Measurements from ENCODE around the gene CFAP74.

The CFAP74 gene

DNA sequence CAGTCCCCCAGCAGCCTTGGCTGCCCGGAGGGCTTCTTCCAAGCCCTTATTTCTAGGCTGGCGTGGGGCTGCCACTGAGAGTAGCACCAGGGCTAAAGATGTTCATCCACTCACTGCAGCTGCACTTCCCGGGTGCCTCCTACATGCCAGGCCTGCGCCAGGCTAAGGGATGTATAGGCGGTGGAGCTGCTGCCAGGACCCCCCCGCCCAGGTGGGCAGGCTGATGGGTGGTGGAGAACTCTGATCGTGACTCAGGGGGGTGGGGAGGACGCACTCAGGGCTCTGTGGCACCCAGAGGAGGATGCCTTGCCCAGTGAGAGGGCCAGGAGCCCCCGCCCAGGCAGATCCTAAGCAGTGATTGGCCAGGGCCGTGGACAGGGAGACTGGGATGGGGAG, 34.1 kb downstream of the CFAP74 start:
- no peak for FAIRE-seq

DNA sequence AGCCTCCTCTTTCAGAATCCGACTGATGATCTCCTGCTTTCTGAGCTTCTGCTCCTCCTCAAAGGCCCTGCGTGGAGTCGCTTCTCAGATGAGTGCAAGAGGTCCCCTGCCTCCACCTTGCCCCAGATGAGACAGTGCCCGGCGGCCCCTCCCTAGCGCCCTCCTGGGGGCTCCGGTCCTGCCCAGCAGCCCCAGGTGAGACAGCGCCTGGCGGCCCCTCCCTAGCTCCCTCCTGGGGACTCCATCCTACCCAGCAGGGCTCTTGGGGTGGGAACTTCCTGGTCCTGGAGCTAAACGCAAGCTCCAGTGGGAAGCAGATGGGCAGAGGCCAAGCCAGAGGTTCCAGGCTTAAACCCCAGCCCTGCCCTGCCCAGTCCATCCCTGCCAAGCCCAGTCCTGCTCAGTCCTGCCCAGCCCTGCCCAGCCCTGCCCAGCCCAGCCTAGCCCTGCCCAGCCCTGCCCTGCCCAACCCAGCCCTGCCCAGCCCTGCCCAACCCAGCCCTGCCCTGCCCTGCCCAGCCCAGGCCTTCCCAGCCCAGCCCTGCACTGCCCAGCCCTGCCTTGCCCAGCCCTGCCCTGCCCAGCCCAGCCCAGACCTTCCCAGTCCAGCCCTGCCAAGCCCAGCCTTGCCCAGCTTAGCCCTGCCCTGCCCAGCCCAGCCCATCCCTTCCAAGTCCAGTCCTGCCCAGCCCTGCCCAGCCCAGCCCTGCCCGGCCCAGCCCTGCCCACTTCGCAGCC, 34.6 kb downstream of the CFAP74 start:
- no peak for FAIRE-seq

DNA sequence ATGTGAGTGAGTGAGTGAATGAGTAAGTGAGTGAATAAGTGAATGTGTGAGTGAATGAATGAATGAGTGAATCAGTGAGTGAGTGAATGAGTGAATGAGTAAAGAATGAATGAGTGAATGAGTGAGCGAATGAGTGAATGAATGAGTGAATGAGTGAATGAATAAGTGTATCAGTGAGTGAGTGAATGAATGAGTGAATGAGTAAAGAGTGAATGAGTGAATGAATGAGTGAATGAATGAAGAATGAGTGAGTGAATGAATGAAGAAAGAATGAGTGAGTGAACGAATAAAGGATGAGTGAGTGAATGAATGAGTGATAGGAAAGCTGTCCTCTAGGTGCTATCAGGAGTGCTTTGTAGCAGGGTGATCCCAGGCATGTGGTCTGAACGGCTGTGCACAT, 35.7 kb downstream of the CFAP74 start:
- no peak for FAIRE-seq

DNA sequence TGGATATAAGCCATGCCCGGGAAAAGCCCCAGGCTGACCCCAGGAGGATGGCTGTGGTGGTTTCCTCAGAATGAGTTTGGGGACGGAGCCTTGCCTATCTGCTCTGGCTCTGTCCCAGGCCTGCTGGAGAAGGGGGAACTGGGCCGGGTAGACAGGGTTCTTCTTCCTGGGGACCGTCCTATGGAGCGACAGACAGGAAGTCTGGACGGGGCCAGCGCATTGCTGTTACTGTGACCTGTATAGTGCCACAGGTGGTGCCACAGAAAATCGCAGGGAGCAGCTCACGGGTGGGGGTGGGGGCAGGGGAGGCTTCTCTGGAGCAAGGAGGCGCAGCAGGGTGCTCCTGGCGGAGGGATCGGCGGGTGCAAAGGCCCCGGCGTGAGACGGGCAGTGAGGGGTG, 36.4 kb downstream of the CFAP74 start:
- no peak for FAIRE-seq

DNA sequence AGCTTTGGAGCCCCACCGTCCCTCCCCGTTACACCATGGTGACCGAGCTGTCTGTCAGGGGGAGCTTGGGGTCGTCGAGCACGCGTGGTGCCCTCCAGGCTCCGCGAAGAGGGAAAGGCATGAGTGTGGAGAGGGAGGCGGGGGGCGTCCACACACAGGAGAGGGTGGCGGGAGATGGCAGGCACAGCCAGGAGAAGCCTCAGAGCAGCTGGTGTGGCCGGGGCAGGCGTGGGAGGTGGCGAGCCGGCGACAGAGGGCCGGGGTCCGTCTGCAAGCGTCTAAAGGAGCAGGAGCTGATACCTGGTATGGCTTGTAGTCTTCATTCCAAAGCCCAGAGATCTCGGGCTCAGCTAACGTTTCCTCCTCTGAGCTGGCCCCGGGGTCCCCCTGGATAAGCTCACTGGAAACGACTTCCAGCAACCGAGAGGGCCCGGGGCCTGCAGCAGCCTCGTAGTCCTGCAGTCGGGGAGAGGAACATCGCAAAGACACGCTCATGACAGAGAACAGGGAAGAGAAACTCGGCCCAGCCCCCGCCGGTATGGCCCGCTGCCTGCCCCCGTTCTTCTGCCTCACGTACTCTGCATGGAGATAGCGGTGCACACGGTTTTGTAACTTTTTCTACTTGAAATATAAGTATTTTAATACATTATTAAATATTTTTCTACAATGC, 37.4 kb downstream of the CFAP74 start:
- no peak for FAIRE-seq

DNA sequence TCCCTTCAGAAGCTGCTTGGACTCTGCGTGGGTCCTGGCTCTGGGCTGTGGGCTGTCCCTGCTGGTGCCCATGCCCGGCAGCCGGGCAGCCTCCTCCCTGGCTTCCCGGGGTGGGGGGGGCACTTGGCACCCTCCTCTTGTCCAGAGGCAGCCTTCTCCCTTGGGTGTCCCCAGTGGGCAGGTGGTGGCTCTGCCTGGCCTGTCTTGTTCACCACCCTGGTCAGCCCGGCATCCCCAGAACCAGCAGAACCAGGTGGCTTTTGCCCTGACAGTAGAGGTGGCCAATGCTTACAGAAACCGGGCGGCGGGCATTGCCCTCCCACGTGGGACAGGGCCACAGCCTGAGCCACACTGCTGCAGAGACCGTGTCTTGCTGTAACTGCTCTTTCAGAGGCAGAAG, 38.0 kb downstream of the CFAP74 start:
- no peak for FAIRE-seq

DNA sequence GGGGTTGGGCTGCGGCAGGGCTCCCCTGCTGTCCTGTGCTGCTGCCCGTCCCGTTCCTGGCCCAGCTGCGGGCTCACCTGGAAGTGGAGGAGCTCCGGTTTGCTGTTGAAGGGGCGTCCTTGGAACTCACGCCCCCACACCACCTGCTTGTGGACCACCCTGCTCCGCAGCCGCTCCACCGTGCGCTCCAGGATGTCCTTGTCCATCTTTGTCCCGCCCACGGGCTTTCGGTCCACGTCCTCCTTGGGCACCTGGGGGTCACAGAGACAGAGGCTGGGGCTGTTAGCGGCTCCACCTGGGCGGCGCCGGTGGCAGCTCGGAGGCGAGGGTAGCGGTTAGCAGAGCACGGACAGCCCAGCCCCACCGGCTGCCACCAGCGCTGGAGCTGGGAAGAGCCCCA, 38.8 kb downstream of the CFAP74 start:
- no peak for FAIRE-seq

DNA sequence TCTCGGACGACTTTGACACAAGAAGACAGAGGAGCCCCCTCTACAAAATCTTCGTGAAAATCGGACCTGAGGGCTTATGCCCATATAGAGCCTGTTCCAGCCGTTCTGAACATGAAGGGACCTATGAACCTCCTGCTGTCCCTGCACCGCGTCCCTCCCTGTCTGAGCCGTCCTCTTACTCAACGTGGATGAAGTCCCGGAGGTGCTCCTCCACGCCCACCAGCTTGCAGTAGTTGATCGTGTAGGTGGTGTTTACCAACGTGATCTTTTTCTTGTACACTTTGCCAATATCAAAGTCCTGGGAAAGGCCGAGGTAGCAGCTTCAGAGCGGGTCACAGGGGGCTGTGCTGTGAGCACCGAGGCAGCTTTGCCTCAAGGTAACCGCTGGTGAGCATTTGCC, 40.0 kb downstream of the CFAP74 start:
- no peak for FAIRE-seq

DNA sequence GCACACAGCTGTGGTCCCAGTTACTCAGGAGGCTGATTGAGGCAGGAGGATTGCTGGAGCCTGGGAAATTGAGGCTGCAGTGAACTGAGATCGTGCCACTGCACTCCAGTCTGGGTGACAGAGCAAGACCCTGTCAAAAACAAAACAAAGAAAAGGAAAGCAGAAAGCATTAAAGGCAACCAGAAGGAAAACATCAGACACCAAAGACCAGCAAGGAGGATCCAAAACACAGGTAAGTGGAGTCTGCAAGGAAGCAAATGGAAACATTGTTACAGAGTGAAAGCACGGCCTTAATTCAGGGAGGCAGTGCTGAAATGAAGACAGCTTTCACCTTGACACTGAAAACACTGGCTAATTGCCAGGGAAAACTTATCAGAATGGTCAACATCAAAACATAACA, 40.8 kb downstream of the CFAP74 start:
- no peak for FAIRE-seq

DNA sequence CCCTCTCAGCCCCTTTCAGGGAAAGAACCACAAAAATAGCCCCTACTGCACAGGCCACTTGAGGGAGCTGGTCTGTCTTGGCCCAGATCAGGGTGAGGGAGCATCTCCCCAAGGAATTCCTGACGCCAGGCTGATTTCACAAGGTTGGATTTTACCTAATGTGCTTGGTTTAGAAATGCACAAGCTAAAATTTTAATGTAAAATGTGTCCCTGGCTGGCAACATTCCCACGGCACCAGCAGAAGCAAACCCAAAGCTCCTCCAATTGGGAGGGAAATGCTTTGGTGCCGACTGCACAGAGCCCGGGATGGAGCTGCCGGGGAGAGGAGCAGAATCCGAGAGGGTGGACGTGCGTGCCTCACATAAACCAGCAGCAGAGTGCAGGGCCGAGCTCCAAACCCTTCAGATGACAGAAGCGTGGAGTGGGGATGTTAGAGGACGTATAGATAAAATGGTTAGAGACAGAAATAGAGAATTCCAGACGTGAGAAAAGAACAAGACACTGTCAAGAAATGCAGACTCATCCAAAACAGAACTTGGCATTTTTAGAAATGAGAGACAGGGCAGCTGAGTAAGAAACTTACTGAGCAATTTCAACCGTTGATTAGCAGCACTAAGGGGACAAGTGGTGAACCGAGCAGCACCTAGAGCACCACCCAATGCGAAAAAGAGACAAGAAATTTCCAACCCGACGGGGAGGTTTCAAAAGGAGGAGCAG, 42.9 kb downstream of the CFAP74 start:
- FAIRE-seq: no peak

DNA sequence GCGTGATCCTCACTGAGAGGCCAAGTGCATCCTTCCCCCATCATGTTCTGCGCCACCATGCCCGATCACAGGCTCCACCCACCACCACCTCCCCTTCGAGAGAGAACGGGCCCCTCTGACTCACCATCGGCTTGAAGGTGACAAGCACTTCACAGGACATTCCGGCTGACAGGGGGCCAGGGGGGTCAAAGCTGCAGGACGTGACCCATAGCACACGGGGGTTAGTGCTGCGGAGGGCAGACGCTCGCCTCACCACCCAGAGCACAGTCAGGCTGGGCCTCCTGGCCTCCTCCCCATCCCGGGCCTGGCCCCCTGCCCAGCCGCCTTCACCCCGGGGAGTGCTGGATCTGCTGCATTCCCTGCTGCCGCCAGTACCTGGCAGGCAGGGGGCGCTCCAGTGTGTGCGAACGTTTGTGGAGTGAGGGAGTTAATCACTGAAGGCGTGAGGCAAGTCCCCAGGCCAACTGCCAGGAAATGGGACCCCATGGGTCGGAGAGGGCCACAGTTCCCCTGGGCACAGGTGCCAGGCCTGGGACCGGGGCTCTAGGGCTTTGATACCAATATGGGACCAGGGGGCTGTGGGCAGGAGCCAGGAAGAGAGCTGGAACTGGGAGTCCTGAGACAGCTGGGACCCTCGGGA, 43.6 kb downstream of the CFAP74 start:
- FAIRE-seq: no peak

DNA sequence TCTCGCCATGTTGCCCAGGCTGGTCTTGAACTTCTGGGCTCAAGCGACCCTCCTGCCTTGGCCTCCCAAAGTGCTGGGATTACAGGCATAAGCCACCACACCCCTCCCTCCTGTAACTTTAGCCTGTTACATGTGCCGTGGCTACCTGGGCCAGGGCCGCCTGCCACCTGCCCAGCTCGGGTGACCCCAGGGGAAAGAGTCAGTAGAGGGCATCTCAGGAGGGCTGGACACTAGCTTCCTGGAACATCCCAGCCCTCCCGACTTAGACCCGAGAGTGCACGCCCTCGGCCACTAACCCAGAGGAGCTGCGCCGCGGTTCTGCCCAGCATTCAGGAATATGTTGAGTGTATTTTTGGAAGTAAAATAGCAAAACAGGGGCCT, 44.1 kb downstream of the CFAP74 start:
- no peak for FAIRE-seq

DNA sequence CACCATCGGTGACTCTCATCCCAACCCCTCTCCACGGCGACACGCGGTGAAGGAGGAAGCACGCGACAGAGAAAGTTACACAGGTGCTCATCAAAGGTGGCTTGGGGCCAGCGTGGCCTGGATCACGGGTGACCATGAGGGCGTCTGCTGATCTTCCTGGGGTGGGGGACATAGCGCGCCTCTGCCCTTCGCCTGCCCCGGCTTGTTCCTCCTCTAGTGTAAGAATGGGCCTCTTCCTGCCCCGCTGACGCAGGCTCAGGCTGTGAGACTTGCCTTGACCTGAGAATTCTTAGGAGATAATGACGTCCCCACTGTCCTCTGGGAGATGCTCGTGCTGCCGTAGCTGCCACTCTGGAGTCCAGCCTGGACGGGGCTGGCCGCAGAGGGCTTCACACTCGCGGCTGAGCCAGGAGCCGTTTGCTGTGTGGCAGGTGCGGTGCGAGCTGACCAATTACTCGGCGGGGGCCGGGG, 45.5 kb downstream of the CFAP74 start:
- FAIRE-seq: no peak

DNA sequence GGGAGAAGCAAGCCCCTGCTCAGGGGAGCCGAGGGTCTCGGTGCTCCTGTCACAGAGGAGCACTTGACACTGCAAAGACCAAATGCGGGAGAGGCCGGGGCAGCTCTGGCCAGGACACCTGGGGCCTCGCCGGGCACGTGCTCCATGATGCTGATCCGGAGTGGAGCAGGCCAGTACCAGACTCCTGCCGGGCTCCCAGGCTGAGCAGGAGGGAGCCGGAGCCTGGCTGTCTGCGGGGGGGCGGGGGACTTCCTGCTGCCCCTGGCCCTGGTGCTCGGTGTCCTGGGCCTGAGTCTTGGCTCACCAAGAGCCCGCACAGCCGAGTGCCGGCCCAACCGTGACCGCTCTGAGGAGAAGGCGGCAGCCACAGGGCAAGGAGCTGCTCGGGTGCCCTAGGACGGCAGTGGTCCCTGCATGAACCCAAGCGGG, 46.0 kb downstream of the CFAP74 start:
- FAIRE-seq: no peak

DNA sequence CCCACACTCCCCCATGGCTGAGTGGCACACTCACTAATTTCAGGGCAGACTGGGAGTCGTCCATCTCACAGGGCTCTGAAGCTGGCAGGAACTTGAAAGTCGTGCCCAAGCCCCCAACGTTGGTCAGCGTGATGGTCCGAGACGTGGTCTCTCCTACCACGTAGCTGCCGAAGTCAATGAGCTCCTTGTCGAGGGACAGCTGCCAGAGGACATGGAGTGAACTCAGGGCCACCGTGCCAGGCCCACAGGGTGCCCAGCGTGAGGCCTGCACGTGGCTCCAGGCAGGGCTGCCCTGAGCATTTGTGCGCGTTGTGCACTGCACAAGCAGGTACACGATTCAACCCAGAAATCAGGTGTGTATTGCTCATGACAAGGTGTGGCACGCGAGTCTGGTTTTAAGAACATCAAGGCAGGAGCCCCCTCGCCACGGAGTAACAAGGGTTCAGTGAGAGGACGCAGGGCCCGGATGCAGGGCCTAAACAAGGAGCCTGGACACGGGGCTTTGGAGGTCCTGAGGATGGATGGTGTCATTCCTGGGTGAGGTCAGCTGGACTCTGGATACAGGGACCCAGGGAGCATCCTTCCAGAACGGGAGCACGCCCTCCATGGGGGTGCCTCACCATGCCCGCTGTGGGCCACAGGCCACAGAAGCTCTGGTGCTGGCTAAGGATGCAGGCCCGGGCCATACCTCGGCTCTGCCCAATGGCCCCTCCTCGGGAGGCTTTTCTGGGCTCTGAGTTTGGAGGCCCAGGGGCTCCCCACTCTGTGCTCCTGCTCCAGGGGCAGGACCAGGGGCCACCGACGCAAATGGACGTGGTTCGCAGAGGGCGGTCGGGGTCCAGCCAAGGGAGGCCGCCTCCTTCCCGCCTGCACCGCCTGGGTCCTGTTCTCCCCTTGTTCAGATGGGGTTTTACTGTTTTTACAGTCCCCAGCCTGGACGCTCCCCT, 46.7 kb downstream of the CFAP74 start:
- no peak for FAIRE-seq

DNA sequence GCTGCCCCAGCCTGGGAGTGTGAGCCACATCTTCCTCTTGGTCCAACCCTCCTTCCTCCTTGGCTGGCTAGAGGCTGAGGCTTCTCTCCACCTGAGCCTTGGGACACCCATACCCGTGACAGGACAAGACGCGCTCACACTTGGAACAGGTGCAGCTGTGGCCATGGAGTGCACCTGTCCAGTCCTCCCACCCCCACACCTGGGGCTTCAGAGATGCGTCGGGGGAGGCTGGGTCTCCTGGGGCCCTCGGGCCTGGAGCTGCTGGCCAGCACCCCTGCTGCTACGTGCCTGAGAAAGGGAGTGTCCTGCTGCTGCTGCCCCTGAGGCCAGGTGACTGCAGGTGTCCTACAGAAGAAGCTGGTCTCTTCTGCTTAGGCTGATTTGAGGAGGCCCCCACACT, 47.5 kb downstream of the CFAP74 start:
- no peak for FAIRE-seq

DNA sequence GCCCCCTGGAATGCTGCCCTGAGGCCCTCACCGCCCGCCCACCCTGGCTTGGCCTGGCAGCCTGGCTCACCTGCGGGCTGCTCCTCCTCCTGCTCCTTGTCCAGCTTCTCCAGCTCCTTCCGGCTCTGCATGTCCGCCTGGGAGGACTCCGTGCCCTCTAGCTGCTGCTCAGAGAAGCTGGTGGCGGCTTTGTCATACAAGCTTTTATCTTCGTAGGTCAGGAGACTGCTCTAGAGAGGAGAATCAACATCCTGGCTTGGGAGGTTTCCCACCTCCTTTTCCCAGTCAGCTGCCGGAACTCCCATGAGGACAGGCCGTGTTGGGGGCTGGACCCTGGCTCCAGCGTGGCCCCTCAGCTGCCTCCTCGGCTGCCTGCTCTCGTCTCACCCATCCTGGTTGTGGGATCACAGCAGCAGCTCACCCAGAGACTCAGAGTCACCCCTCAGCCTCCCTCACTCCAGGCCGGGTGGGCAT, 47.9 kb downstream of the CFAP74 start:
- no peak for FAIRE-seq

DNA sequence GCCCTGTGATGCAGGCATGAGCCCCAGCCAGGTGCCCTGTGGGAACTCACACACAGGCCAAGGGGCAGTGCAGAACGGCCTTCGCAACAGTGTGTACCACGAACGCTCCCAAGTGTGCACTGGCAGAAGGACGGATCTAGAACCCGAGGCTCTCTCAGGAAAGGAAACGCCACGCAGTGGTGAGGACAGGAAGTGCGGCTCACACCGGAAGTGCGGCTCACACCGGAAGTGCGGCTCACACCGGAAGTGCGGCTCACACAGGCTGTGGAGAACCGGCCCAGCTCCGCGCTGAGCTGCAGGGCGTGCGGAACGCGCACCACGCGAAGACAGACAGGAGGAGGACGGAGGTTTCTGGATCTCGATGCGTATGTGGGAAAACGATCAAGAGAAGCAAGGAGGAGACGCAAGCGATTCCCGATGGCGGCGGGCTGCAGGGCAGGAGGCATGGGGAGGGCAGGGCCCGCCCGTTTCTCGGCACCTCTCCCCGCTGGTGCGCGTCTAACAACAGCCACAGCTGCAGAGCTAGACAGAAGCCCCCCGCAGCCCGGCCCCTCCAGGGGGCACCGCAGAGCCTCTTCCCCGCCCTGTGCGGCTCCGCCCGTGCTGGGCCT, 48.6 kb downstream of the CFAP74 start:
- no peak for FAIRE-seq

DNA sequence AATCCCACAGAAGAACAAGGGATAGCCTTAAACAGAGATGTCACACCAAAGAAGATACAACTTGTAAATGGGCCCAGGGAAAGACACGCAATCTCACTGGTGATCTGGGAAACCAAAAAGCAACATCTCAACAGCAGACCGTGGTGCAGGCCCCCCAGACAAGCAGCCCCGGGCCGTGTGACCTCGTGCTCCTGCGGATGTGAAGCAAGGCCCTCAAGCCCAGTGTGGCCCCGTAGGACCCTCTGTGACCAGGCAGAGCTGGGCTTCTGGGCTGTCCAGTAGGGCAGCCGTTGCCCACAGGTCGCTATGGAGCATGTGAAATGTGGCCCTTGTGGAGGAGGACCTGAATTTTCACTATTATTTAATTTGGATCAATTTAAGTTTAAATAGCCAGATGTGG, 49.6 kb downstream of the CFAP74 start:
- no peak for FAIRE-seq

DNA sequence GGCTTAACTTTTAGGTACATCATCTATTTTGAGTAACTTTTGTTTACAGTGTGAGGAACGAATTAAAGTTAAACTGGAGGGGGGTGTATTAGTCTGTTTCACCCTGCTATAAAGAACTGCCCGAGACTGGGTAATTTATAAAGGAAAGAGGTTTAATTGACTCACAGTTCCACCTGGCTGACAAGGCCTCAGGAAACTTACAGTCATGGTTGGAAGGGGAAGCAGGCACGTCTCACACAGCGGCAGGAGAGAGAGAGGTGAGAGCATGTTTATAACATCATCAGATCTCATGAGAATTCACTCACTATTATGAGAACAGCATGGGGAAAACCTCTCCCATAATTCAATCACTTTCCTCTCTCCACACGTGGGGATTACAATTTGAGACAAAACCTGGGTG, 52.6 kb downstream of the CFAP74 start:
- no peak for FAIRE-seq

DNA sequence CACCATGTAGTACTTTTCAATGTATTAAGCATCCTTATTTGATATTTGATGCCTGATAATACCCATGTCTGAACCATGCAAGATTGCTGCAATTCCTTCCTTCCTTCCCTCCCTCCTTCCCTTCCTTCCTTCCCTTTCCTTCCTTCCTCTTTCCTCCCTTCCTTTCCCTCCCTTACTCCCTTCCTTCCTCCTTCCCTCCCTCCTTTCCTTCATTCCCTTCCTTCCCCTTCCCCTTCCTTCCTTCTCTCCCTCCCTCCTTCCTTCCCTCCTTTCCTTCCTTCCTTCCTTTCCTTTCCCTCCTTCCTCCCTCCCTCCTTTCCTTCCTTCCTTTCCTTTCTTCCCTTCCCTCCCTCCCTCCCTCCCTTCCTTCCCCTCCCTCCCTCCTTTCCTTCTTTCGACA, 54.8 kb downstream of the CFAP74 start:
- FAIRE-seq: no peak

DNA sequence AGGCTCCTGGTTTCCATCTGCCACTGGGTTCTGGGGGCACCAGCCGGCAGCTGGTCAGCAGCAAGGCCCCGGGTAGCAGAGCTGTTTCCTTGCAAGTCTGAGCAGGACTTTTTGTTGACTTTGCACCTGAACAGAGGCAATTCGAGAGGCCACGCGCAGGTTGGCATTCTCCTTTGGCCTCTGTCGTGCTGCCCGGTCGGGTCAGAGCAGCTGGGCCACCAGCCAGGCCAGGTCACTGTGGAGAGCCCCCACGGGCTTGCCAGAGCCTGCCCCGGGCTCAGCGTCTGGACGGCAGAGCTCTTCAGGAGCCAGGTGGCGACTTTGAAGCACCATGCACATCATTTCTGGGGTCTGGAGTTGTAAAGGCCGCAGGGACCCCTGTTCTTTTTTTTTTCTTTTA, 56.1 kb downstream of the CFAP74 start:
- no peak for FAIRE-seq

Data from colon (tissue), 2 donors.